HepG2 (cell line): Measurements from ENCODE around the gene SLC39A1. TPM values are rescaled to one million over a fixed set of nuclear protein-coding genes. Genes with fewer than 3 reads are reported as not detected.

Experiments used
- CBX1 ChIP-seq: IDR thresholded peaks from one replicate; pipeline ENCODE4 v1.6.1; 2016; ENCODE audit warnings: antibody characterized with exemption, low read depth
- FOXA1 ChIP-seq, 2 experiments: fragments of 450-650 bp in 1 of 2; sonication (generic) in 1 of 2; formaldehyde crosslinking in 1 of 2; IDR thresholded peaks; 2 replicates each; pipeline versions ENCODE4 v1.4.0 to v1.6.1; 2016 to 2020; ENCODE audit warnings: missing genetic modification reagents in 1 of 2
- FOXJ3 ChIP-seq: sonication (generic); formaldehyde crosslinking; IDR thresholded peaks from 2 replicates; pipeline ENCODE4 v1.4.0; 2020; ENCODE audit warnings: missing genetic modification reagents, mild to moderate bottlenecking, borderline replicate concordance
- FOXP1 ChIP-seq, 2 experiments: fragments of 450-650 bp in 1 of 2; IDR thresholded peaks; 2 replicates each; pipeline ENCODE4 v1.6.1; 2017 to 2018; ENCODE audit warnings: antibody characterized with exemption in 1 of 2
- GLI4 ChIP-seq: sonication (generic); formaldehyde crosslinking; IDR thresholded peaks from 2 replicates; pipeline ENCODE4 v1.5.1; 2020; ENCODE audit warnings: missing genetic modification reagents, mild to moderate bottlenecking, moderate library complexity, borderline replicate concordance
- GPN1 ChIP-seq: sonication (generic); formaldehyde crosslinking; IDR thresholded peaks from 2 replicates; pipeline ENCODE4 v1.5.1; 2020; ENCODE audit warnings: missing genetic modification reagents, borderline replicate concordance
- HOXA3 ChIP-seq: sonication (generic); formaldehyde crosslinking; IDR thresholded peaks from 2 replicates; pipeline ENCODE4 v1.5.0; 2020; ENCODE audit warnings: missing genetic modification reagents
- KAT7 ChIP-seq: IDR thresholded peaks from 2 replicates; pipeline ENCODE4 v1.6.1; 2018; ENCODE audit warnings: borderline replicate concordance, missing compliant biosample characterization
- KMT2B ChIP-seq: IDR thresholded peaks from 2 replicates; pipeline ENCODE4 v1.6.1; 2016; ENCODE audit warnings: missing genetic modification reagents, missing compliant biosample characterization
- NFATC3 ChIP-seq: sonication (generic); formaldehyde crosslinking; IDR thresholded peaks from 2 replicates; pipeline ENCODE4 v1.5.1; 2020; ENCODE audit warnings: mild to moderate bottlenecking, missing genetic modification reagents
- NR0B2 ChIP-seq: sonication (generic); formaldehyde crosslinking; IDR thresholded peaks from 2 replicates; pipeline ENCODE4 v1.4.0; 2020; ENCODE audit warnings: mild to moderate bottlenecking, missing genetic modification reagents
- NR2F6 ChIP-seq, 2 experiments: IDR thresholded peaks; 2 replicates each; pipeline ENCODE4 v1.6.1; 2016; ENCODE audit warnings: antibody characterized with exemption in 1 of 2, mild to moderate bottlenecking in 1 of 2
- SAP130 ChIP-seq: IDR thresholded peaks from 2 replicates; pipeline ENCODE4 v1.6.1; 2016; ENCODE audit warnings: low read depth
- SRY ChIP-seq: sonication (generic); formaldehyde crosslinking; IDR thresholded peaks from 2 replicates; pipeline ENCODE4 v1.8.0; 2022; ENCODE audit warnings: mild to moderate bottlenecking, missing genetic modification reagents
- THRA ChIP-seq: sonication (generic); formaldehyde crosslinking; IDR thresholded peaks from 2 replicates; pipeline ENCODE4 v1.4.0; 2020; ENCODE audit warnings: missing genetic modification reagents, borderline replicate concordance
- ZKSCAN8 ChIP-seq: IDR thresholded peaks from 2 replicates; pipeline ENCODE4 v1.6.1; 2016; ENCODE audit warnings: borderline replicate concordance, missing genetic modification reagents, missing compliant biosample characterization
- ZNF335 ChIP-seq: sonication (generic); formaldehyde crosslinking; IDR thresholded peaks from 2 replicates; pipeline ENCODE4 v1.4.0; 2020; ENCODE audit warnings: missing genetic modification reagents
- ZNF562 ChIP-seq: sonication (generic); formaldehyde crosslinking; IDR thresholded peaks from 2 replicates; pipeline ENCODE4 v1.8.0; 2022; ENCODE audit warnings: missing genetic modification reagents, borderline replicate concordance
- ZNF577 ChIP-seq: sonication (generic); formaldehyde crosslinking; IDR thresholded peaks from 2 replicates; pipeline ENCODE4 v1.4.0; 2020; ENCODE audit warnings: mild to moderate bottlenecking, low read depth, missing genetic modification reagents, borderline replicate concordance
- ZNF709 ChIP-seq: sonication (generic); formaldehyde crosslinking; IDR thresholded peaks from 2 replicates; pipeline ENCODE4 v1.5.0; 2020; ENCODE audit warnings: mild to moderate bottlenecking, missing genetic modification reagents
- polyA plus RNA-seq, 8 experiments: library from polyadenylated mRNA; depleted of rRNA in 3 of 8; stranded (reverse) in 7 of 8; unstranded in 1 of 8; fragments of >200 nt; fragmentation: Illumina TruSeq in 4 of 8; extraction: Trizol in 4 of 8; gene quantifications; 2 replicates each; pipeline versions ENCODE4 v1.2.1 to v1.2.3, GENCODE V29; 2011 to 2016; ENCODE audit warnings: low read depth in 4 of 8, missing spikeins in 1 of 8, mixed read lengths in 1 of 8; ENCODE audit not compliant: insufficient read depth in 1 of 8
- total RNA-seq, 5 experiments: library from RNA; depleted of rRNA; stranded (reverse); fragments of >200 nt; fragmentation: Illumina TruSeq; extraction: Trizol; gene quantifications; 2 replicates each; pipeline ENCODE4 v1.2.3, GENCODE V29; 2016; ENCODE audit warnings: low read depth in 1 of 5
- TF ChIP-seq, protein P1 (sequence below): IDR thresholded peaks from 2 replicates; pipeline ENCODE4 v1.6.1; 2016
- TF ChIP-seq, protein P2 (sequence below): sonication (generic); formaldehyde crosslinking; IDR thresholded peaks from 2 replicates; pipeline ENCODE4 v1.8.1; 2022; ENCODE audit warnings: mild to moderate bottlenecking, missing genetic modification reagents
- TF ChIP-seq, protein P3 (sequence below): sonication (generic); formaldehyde crosslinking; IDR thresholded peaks from 2 replicates; pipeline ENCODE4 v1.4.0; 2020; ENCODE audit warnings: mild to moderate bottlenecking, missing genetic modification reagents
- TF ChIP-seq, protein P4 (sequence below): IDR thresholded peaks from 2 replicates; pipeline ENCODE4 v1.6.1; 2016; ENCODE audit warnings: missing compliant biosample characterization, missing genetic modification reagents, borderline replicate concordance

SLC39A1 gene
- total and polyA plus RNA-seq, 2 of the 13 experiments (the other 11 are each of a cell fraction or from before 2014, with no cell fraction given) = 71.2 to 78.4 TPM

DNA sequence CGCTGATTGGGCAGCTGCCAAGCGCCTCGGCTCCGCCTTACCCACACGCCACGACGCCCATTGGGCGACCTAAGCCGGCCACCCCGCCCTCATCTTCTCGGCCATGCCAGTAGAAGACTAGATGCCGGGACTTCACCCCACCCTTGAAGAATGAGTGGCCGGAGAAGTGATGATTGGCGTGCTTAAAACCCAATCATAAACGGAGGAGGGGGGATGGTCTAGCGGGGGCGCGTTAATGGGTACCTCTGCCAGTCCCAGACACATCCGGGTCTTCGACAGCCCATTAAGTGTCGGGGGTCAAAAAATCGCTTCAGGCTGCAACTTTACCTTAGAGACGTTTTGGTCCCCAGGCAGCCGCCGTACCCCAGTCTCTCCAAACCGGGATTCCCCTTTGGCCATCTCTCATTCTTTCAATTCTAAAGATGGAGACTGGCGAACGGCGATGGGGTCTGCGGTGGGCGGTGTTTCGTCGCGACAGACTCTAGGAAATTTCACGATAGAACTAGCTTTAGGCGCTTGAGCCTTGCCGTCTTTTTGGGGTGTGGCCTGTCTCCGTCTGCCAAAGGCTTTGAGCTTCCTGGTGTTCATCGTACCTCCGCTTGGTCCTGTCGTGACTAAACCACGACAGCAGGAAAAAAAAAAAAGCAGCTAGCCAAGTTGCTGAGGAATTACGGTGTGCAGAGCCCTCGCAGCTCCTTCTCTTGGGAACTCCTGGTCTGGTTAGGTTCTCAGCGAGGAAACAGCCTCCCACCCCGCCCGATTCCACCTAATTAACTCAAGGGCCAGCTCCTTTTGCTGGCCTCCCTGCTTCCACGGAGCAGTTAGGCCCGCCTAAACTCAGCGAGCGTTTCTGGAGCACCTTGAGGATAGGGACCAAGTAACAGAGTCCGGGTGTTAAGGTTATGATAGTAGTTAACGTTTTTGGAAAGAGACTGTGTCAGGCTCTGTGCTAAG lies 40.1 kb downstream of the SLC39A1 start, which contains the start of gene GATAD2B (continued):
- TF ChIP-seq FOXA1 (IDR thresholded peaks at IDR 0.05) (no peak), FOXA1 (CRISPR knock-in tag; IDR thresholded peaks at IDR 0.05) (no peak), NR2F6 (IDR thresholded peaks at IDR 0.05) (no peak; the same call in 1 of the 2 replicates), NR2F6 (CRISPR knock-in tag; IDR thresholded peaks at IDR 0.05) (peak; percentile 33; the same call in 1 of the 2 replicates), ZNF709 (CRISPR knock-in tag) (peak; percentile 25; the same call in 1 of the 2 replicates), KMT2B (CRISPR knock-in tag) (peak; percentile 51), SRY (CRISPR knock-in tag) (0 out of 2 replicates have a peak, but pooled peaks have one; percentile 48), NFATC3 (CRISPR knock-in tag) (no peak), HOXA3 (CRISPR knock-in tag) (peak; percentile 71), ZKSCAN8 (CRISPR knock-in tag) (no peak), GPN1 (CRISPR knock-in tag) (no peak), NR0B2 (CRISPR knock-in tag) (no peak), ZNF335 (CRISPR knock-in tag) (no peak), KAT7 (no peak), SAP130 (peak; percentile 87), ZNF562 (CRISPR knock-in tag) (no peak), CBX1 (peak; percentile 13), FOXJ3 (CRISPR knock-in tag) (no peak), GLI4 (no peak), THRA (CRISPR knock-in tag) (no peak), ZNF577 (CRISPR knock-in tag) (no peak), FOXP1 (IDR thresholded peaks at IDR 0.05) (no peak), FOXP1 (CRISPR knock-in tag; IDR thresholded peaks at IDR 0.05) (no peak)
- TF ChIP-seq, protein P1, sequence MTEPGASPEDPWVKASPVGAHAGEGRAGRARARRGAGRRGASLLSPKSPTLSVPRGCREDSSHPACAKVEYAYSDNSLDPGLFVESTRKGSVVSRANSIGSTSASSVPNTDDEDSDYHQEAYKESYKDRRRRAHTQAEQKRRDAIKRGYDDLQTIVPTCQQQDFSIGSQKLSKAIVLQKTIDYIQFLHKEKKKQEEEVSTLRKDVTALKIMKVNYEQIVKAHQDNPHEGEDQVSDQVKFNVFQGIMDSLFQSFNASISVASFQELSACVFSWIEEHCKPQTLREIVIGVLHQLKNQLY (CRISPR knock-in tag) = no peak
- TF ChIP-seq, protein P2, sequence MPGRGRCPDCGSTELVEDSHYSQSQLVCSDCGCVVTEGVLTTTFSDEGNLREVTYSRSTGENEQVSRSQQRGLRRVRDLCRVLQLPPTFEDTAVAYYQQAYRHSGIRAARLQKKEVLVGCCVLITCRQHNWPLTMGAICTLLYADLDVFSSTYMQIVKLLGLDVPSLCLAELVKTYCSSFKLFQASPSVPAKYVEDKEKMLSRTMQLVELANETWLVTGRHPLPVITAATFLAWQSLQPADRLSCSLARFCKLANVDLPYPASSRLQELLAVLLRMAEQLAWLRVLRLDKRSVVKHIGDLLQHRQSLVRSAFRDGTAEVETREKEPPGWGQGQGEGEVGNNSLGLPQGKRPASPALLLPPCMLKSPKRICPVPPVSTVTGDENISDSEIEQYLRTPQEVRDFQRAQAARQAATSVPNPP (CRISPR knock-in tag) = no peak
- TF ChIP-seq, protein P3, sequence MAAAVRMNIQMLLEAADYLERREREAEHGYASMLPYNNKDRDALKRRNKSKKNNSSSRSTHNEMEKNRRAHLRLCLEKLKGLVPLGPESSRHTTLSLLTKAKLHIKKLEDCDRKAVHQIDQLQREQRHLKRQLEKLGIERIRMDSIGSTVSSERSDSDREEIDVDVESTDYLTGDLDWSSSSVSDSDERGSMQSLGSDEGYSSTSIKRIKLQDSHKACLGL (CRISPR knock-in tag) = no peak
- TF ChIP-seq, protein P4, sequence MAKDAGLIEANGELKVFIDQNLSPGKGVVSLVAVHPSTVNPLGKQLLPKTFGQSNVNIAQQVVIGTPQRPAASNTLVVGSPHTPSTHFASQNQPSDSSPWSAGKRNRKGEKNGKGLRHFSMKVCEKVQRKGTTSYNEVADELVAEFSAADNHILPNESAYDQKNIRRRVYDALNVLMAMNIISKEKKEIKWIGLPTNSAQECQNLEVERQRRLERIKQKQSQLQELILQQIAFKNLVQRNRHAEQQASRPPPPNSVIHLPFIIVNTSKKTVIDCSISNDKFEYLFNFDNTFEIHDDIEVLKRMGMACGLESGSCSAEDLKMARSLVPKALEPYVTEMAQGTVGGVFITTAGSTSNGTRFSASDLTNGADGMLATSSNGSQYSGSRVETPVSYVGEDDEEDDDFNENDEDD (CRISPR knock-in tag) = peak; percentile 12; the same call in 1 of the 2 replicates
